ENCODE results near the gene ITPR3. TPM values are rescaled to one million over a fixed set of nuclear protein-coding genes. Genes with fewer than 3 reads are reported as not detected.

ITPR3 gene
- total RNA-seq, 1 donor from 2014 or later: 31.3 TPM

DNA sequence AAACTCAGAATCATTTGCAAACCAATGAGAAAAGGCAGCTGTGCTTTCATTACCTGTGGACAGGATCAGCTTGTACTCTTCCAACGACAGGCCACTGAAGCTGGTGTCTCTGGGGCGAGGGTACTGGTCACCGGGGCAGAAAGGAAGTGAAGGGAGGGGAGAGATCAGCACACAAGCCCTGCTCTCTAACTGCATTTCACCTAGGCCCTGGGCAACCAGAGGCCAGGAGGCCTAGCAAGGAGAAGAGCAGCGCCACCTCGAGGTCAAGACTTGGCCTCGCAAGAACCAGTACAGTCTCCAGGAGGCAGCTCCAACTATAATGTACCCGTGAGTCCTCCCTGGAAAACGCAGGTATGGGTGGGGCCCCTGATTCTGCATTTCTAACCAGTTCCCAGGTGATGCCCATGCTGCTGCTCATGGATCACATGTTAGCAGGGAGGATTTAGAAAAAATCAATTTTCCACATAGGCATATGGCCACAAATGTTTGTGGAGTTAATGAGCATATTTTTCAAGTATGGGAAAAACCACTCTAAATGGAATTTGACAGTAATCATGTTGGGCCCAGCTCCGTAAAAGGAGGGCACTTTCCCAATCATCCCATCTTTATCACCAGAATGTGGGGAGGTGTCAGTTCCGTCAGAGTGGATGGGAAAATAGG, 79.4 kb downstream of the ITPR3 start:
- DNase-seq (ENCODE audit: low spot score): no peak

DNA sequence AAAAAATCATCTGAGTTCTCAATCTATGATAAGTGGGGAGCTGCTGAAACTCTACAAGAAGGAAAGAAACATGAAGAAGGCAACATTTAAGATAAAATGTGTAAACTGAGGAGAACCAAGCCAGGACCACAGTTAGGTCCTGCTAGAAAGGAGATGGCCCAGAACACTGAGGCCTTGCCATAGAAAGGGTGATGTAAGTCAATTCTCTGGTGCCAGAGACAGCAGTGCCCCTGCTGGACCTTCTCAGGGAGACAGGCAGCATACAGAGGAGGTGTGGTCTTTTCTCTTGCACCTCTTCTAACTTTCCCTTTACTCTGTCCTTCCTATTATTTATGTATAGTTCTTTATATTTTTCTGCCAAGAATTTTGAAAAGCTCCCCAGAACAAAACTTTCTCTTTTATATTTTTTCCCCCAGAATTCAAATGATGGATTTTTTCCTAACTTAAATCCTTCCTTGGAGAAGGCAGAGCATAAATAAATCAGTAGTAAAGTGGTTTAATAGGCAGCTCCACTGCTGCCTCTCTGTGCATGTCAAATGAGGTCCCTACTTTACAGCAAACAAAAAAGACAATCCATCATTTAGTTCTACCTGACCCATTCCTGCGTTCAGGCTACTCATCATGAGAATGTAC, 81.3 kb downstream of the ITPR3 start:
- no peak for DNase-seq (ENCODE audit: low spot score)

DNA sequence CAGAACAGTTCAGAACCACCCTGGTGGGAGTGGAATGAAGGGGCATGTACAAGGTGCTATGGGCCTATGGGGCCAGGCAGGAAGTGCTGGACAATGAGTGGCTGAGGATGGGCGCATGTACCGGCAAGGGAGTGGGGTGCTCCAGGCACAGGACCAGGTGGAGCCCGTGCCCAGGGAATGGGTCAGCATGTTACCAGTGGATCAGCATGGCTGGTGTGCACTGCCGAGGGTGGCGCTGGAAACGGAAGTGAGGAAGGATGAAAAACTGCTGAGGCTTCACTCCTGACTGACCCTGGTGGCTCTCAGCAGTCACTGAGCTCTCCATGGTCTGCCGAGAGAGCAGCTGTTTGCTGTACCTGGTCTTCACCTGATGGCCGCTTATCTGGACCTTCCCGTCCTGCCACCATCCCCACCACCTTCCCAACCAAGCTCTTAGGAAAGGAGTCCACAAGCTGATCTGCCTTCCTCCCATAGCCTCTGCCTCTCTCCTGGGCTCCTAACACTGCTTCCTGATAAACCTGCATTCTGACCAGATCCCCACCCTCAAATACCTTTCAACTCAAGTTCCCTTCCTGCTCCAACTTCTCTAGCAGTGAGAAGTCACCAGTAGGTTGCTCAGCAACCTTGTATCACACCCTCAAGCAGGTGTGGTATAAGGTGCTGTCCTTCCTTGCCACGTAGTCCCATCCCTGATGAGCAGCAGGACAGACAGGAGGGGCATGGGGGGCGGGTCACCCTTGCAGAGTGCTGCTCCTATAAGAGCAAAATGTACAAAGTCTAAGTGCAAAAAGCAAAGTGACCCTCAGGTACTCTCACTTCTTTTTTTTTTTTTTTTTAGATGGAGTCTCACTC, 83.3 kb downstream of the ITPR3 start:
- DNase-seq (ENCODE audit: low spot score): no peak

DNA sequence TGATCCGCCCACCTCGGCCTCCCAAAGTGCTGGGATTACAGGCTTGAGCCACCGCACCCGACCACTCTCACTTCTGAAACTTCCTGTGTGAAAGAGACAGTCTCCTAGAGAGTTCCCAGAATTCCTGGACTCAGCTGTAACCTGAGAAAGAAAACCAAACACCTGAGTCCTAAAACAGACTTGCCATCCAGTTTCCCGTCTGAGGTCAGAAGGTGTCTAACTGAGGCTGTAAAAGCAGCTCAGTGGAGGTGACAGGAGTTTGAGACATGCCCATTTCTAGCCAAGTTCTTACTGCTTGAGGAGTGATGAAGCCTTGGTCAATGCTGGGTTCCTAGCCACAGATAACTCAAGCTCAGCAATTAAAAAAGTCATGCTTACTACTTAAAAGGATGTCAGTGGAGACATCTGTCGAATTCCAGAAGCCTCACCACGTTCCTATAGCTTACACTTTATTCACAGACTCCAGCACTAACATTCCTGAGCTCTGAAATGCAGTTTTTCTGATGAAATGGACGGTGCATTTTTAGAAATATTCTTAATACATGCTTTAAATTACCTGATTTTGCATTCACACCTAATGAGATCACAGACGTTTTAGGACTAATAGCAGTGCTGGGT, 84.3 kb downstream of the ITPR3 start:
- no peak for DNase-seq (ENCODE audit: low spot score)

DNA sequence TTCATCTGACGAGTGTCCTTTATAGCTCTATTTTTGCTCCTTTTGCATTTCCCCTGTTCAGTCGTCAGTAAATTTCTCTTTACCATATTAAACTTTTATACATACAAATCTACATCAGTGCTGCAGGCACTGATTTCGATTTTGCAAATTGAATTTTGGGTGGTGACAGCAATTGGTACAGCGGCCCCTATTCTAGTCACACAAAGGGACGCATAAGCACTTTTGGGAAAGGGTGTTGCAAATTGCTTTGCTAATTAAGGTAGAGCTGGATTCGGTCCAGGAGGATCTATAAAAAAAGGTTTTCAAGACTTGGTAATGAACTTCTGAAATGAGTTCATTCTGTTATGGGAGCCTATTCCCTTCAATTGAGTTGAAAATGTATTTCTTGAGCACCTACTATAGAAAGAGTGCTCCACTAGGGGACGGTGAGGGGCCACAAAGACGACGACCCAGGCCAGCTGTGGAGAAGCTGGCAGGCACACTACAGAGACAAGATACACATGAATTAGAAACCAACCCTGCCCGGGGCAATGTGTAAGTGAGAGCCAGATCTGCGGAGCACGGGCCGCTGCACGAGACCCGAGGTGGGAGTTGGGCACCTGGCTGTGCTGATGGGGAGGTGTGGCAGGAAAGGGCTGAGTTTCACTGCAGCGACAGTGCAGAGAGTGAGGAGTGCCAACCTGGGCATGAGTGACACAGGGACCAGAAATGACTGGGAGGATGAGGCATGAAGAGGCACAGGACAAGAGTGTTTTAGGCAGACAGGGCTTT, 85.0 kb downstream of the ITPR3 start:
- no peak for DNase-seq (ENCODE audit: low spot score)

DNA sequence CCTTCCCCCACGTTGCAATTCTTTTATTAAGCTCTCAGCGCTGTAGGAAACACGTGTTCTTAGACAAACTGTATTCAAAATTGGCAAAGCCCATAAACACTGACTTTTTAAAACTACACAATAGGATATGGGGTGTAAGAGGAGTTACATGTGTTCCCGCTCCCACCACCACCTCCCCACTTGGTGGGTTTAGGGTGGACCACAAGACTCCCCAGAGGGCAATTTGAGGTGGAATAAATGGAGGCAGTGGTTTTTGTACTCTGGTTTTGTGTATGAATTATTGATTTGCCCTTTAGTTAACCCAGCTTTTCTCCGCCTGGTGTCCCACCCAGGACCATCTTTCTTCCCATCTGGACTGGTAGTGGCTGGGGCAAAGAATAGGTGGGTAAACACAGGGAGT, 86.6 kb downstream of the ITPR3 start:
- DNase-seq (ENCODE audit: low spot score): no peak

DNA sequence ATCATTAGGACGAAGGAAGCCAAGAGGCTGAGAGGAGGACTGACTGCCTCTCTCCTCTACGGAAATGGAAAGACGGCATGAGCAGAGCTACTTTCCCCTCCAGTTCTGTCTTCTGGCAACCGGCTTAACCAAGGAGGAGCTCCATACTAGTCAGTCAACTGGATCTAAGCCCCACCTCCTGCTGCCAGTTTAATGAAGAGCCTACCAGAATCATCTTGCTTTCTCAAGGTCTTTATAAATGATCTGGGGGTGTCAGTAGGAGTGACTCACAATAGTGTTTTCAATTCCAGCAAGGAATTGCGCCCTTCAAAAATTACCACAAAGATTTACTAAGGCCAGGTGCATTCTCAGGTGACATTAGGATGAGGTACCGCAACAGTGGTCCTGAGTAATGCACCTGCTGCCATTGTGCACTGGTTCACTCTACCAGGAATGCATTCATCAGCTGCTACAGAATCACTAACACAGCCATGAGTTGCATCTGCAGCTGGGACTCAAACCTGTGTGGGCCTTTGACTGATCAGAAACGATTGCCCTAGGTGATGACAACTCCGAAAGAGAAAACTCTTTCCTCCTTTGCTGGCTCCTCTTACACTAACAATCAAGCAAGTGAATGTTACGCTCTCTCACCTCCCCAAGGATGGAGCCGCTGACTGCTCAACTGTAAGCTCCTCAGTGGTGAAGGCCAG, 87.5 kb downstream of the ITPR3 start:
- DNase-seq (ENCODE audit: low spot score): no peak

DNA sequence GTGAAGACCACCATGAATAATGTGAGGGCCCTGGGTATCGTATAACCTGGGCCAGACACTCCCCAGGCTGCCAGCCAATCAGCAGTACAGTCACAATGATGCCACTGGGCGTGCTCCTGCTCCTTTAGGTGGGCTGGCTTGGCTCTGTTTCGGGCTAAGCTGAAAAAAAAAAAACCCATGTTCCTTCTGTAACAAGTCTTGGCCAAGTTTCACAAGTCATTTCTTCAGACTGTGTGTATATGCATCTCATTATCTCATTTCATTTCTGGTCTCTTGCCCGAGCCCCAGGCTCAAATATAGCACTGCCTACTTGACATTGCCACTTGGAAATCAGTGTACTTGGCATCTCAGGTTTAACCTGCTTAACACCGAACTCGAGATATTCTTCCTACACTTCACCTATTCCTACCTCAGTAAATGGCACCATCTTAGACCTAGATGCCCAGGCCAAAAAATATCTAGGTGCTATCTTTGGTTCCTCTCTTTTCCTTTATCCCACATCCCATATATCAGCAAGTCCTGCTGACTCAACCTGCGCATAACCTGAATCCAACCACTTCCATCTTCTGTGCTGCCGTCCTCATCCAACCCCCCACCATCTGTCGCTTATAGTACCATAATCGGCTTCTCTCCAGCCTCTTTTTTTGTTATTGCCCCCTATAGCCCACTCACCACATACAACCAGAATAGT, 88.6 kb downstream of the ITPR3 start:
- no peak for DNase-seq (ENCODE audit: low spot score)

DNA sequence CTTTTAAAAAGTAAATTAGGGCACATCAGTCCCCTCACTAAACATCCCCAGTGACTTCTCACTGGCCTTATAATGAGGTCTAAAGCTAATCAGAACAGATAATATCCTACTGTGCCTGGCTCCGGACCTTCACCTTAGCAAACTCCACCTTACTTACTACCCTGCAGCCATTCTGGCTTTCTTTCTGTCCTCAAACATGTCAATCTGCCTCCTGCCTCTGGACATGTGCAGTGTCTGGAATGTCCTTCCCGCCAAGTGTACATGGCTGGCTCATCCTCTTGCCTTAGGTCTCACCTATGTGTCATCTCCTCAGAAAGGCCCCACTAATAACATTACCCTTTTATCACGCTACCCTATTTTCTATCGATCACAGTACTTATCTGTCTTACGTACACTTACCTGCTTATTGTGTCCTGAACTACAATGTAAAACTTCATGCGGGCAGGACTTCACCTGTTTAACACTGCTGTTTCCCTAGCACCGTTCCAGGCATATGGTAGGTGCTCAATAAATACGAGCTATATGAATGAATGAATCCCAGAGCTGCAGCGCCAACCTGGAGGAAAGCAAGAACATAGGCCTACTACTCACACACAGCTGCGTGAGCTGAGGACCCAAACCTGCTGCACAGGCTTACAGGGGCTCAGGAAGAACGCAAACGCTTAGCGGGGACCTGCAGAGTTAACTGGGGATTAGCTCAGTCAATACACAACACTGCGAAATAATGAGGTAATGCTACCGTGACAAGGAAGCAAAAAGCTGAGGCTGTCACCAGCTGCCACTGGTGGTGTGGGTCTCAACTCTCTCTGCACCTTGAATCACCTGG, 89.4 kb downstream of the ITPR3 start:
- DNase-seq (ENCODE audit: low spot score): no peak

DNA sequence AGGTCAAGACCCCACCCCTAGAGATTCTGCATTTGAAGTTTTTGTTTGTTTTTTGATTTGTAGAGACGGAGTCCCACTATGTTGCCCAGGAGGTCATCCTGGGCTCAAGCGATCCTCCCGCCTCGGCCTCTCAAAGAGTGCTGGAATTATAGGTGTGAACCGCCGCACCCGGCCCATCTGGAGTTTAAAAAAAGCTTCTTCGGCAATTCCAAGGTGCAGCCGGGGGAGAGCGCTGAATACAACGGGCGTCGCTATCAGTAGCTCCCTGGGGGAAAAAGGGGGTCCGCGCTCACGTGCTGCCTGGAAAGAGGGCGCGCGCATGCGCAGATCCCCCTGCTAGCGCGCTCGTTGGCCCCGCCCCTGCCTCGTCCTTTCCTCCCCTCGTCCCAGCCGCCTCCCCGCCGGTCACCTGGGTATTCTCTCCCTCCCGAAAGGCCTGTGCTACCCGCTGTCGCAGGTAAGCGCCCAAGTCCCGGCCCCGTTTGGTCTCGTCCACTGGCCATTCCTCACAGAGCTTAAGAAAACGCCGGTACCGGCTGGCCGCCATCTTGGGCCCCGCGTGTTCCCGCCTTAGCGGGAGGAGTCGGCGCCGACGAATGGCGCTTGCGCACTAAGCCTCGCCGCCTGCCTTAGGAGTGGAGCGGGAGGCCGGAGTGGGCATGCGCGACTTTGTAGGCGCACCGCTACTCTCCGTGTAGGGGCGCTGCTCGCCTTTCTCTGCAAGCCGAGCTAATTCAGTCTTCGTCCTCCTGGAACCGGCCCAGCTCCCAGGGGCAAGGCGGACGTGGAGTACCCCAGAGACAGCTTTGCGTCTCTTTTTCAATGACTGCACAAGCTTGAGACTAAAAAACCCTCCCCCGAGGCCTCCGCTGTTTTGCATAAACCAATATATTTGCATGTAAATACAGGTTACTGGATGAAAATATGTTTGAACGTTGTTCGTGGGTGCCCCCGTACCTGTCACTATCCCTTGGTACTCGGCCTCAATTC, 90.3 kb downstream of the ITPR3 start, which contains the start of gene UQCC2:
Gene UQCC2 (minus strand): TSS at position 561 of the 990 bp plus-strand sequence. CDS start 14 bp downstream, at position 547.
- DNase-seq (ENCODE audit: low spot score): peak; percentile 96

DNA sequence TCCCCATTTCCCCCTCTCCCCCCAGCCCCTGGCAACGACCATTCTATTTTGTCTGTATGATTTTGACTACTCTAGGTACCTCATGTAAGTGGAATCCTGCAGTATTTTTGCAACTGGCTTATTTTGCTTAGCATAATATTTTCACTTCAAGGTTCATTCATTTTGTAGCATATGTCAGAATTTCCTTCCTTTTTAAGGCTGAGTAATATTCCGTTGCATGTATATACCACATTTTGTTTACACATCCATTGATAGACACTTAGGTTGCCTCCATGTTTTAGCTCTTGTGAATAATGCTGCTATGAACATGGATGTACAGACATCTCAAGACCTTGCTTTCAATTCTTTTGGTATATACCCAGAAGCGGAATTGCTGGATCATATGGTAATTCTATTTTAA, 91.8 kb downstream of the ITPR3 start:
- DNase-seq (ENCODE audit: low spot score): no peak

DNA sequence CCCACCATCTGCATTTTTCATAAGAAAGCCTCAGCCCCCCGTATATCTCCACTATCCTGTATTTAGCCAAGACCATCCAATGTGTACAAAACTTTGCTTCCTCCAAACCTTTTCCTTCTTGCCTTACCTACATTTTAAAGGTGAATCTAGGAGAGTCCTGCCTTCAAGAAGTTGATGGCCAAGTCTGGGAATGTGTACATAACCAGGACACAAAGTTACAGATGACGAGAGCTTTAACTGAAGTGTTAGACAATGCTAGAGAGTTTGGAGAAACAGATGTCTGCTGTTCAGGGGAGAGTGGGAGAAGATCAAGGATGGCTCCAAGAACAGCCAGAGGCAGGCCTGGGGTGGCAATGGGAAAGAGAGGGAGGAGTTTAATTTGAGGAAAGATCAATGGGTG, 92.7 kb downstream of the ITPR3 start:
- DNase-seq (ENCODE audit: low spot score): no peak

DNA sequence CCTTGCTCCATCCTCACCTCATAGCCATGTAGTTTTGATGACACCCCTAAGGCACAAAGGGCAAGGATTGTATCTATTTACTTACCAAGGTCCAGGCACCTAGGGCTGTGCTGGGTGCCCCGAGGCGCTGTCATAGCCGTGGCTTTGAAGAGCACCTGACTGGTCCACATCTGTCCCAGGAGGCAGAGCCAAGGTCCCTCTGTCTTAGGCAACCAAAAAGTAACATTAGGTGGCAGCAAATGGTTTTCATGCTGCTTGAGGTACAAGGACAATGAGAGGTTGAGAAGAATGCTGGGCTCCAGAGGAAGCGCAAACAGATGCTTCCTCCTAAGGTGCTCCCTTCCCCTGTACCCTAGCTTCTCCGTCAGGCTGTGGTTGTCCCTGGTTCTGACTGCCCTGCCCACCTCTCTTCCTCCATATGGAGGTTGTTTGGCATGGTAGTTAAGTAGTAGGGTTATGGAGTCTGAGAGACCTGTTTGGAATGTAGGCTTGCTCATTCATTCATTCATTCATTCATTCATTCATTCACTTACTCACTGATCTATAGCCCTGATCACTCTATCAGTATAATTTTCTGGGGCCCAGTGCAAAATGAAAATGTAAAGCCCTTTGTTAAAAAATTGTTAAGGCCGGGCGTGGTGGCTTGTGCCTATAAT, 93.4 kb downstream of the ITPR3 start:
- no peak for DNase-seq (ENCODE audit: low spot score)

DNA sequence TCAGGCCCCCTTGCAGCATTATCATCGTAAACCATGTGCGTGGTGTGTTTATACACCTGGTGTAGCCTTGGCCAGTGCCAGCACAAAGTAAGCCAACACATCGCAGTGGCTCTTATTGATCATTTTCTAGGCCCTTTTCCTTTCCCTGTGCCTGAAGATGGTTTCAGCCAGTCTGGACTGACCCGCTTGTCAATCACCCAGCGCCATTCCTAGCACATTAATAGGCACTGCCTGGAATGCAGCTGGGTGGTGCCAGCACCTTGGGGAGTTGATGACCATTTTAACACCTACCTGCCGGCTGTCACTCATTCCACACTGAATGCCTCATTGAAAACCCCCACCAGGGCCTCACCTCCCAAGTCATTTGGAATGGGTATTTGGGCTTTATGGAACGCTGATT, 95.3 kb downstream of the ITPR3 start:
- no peak for DNase-seq (ENCODE audit: low spot score)

DNA sequence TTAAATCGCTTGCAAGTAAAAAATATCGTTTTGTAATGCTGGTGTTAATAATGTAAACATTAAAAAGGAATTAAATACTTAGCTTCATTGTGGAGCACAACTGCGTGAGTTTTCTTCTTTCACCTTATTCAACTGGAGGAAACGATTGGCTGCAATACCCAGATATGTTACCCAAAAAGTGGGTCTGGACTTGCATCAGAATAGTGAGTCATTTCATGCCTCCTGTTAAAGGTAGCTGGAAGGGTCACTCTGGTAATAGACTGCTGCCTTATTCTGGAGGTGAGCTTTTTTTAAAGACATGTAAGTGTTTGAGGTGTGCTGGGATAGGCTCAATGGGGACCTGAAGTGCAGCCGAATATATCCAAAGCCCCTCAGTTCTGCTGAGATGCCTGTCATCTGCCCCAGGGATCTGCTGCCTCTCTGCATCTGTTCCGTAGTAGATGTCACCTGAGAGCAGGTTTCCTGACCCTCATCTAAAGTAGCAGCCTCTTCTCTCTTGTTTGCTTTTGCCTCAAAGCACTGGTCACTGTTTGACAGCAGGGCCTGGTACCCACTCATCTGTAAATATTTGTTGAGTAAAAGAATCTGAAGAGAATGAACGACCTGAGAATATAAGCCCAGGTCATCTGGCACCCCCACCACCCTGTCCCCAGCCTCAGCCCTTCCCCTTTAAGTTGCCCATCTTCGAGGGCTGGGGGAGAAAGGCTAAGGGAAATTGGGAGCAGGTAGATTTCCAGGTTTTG, 95.9 kb downstream of the ITPR3 start:
- DNase-seq (ENCODE audit: low spot score): no peak

DNA sequence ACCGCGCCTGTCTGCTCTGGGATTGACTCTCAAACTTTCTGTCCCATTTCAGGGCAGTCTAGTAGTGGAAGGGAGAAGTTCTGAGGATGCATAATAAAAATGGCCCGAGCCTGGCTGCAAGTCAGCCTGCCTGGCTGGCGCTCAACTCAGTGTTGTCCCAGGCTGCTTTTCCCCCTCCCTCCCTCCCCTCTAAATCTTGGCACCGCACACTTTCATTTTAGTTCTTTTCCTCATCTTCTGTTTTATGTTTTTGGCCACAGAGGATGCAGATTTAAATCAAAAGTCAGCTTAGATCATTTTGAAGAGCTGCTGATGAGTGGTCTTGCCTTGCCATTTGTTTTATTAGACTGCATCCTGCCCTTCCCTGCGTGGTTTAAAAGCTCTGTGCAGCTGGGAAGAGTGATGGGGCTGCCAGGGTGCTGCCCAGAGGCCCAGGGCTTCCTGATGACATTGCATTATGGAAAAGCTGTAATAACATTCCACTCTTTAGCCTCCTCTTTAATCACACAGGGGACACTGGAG, 96.9 kb downstream of the ITPR3 start:
- peak; percentile 61 for DNase-seq (ENCODE audit: low spot score)

DNA sequence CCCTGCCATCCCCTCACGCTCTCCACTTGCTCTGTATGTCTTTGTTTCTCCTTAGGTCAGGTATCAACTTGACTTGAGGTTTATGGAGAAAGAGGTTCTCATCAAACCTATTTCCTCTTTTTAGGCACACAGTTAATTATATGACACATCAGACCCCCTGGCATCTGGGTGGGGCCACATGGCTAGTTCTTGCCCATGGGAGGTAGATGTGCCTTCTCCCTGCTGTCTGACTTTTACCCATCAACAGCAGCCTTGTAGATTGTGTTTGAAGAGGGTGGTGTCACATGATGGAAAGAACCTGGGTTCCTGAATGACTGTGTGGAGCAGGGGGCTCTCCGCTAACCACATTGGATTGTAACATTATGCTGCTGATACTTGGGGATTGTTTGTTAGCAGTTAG, 97.6 kb downstream of the ITPR3 start:
- DNase-seq (ENCODE audit: low spot score): no peak
